Activated naive CD8-positive, alpha-beta T cell treated with anti-CD3 and anti-CD28 coated beads, Interleukin-2, amount 50 U/mL, for 24 hours (primary cell): Measurements from ENCODE around the gene FXYD2.
"Not testable (repeated sequence)": the region's sequence is repeated elsewhere in the genome, so short reads cannot be mapped to it uniquely, and the experiment has no call there.

Experiments
- ATAC-seq: fragments of 150-1000 bp; cut with Tn5 transposase; one replicate; pipeline ENCODE4 v1.10.0; 2021
- DNase-seq: peaks from one replicate; pipeline ENCODE4 v3.0.0; 2021
- H3K27ac Mint-ChIP-seq: one replicate; pipeline ENCODE4 v1.8.0; 2021; ENCODE audit warnings: mild to moderate bottlenecking, mixed read lengths
- H3K27me3 Mint-ChIP-seq: one replicate; pipeline ENCODE4 v1.8.0; 2021; ENCODE audit warnings: mixed read lengths
- H3K36me3 Mint-ChIP-seq: one replicate; pipeline ENCODE4 v1.8.0; 2021; ENCODE audit warnings: low read depth, mixed read lengths
- H3K4me1 Mint-ChIP-seq: one replicate; pipeline ENCODE4 v1.8.0; 2021; ENCODE audit warnings: mixed read lengths
- H3K4me3 Mint-ChIP-seq: one replicate; pipeline ENCODE4 v1.8.0; 2021; ENCODE audit warnings: mild to moderate bottlenecking, moderate library complexity, mixed read lengths
- H3K9me3 Mint-ChIP-seq: one replicate; pipeline ENCODE4 v1.8.0; 2021; ENCODE audit warnings: mixed read lengths

Gene FXYD2

GRCh38 chr11:117814204-117814765 is 10.3 kb downstream of the FXYD2 start:
- H3K27me3 Mint-ChIP-seq, result peaks cover 3% of the 10 kb centered on the region
- H3K9me3 Mint-ChIP-seq, result no peaks in the 10 kb centered on the region
- peak overlapping the region; percentile 99 for H3K27ac Mint-ChIP-seq
- peak overlapping the region; percentile 72 for H3K4me3 Mint-ChIP-seq
- DNase-seq (no peak), ATAC-seq (no peak)
- H3K4me1 Mint-ChIP-seq, result peaks cover 63% of the 10 kb centered on the region
- peaks cover 5% of the 10 kb centered on the region for H3K36me3 Mint-ChIP-seq

- H3K27me3 Mint-ChIP-seq, DNase-seq, H3K9me3 Mint-ChIP-seq, H3K4me3 Mint-ChIP-seq, ATAC-seq, H3K36me3 Mint-ChIP-seq: not testable (repeated sequence)
- H3K27ac Mint-ChIP-seq, result peak overlapping the region; percentile 55
- H3K4me1 Mint-ChIP-seq, result peaks cover 34% of the 10 kb centered on the region
These were observed 14.5 kb downstream of the FXYD2 start for GRCh38 chr11:117810056-117810451.

- peak; percentile 94 for ATAC-seq
- Mint-ChIP-seq H3K4me3 (no peak overlapping the region), H3K27me3 (peaks cover 3% of the 10 kb centered on the region), H3K36me3 (no peaks in the 10 kb centered on the region), H3K27ac (peak overlapping the region; percentile 55), H3K9me3 (no peaks in the 10 kb centered on the region), H3K4me1 (peaks cover 28% of the 10 kb centered on the region)
- DNase-seq, result peak; percentile 63
These were observed 15.1 kb downstream of the FXYD2 start for GRCh38 chr11:117809236-117810055.

- no peaks in the 10 kb centered on the region for H3K36me3 Mint-ChIP-seq
- no peak overlapping the region for H3K27ac Mint-ChIP-seq
- no peaks in the 10 kb centered on the region for H3K9me3 Mint-ChIP-seq
- peaks cover 21% of the 10 kb centered on the region for H3K4me1 Mint-ChIP-seq
- no peak overlapping the region for H3K4me3 Mint-ChIP-seq
- peaks cover 3% of the 10 kb centered on the region for H3K27me3 Mint-ChIP-seq
- no peak for ATAC-seq
- no peak for DNase-seq
These were observed 15.8 kb downstream of the FXYD2 start for GRCh38 chr11:117808784-117809183.

- Mint-ChIP-seq H3K4me3 (no peak overlapping the region), H3K27ac (no peak overlapping the region), H3K9me3 (no peaks in the 10 kb centered on the region), H3K36me3 (no peaks in the 10 kb centered on the region), H3K27me3 (peaks cover 3% of the 10 kb centered on the region), H3K4me1 (peaks cover 15% of the 10 kb centered on the region)
- DNase-seq (peak; percentile 87), ATAC-seq (no peak)
These were observed 16.8 kb downstream of the FXYD2 start for GRCh38 chr11:117807482-117808327.

- DNase-seq (no peak), ATAC-seq (no peak)
- Mint-ChIP-seq H3K27ac (no peak overlapping the region), H3K27me3 (peaks cover 3% of the 10 kb centered on the region), H3K9me3 (no peaks in the 10 kb centered on the region), H3K4me3 (no peak overlapping the region), H3K4me1 (peaks cover 15% of the 10 kb centered on the region), H3K36me3 (no peaks in the 10 kb centered on the region)
These were observed 17.7 kb downstream of the FXYD2 start for GRCh38 chr11:117806846-117807245.

GRCh38 chr11:117805045-117805444 is 19.5 kb downstream of the FXYD2 start:
- no peaks in the 10 kb centered on the region for H3K9me3 Mint-ChIP-seq
- no peak overlapping the region for H3K4me3 Mint-ChIP-seq
- H3K36me3 Mint-ChIP-seq, result no peaks in the 10 kb centered on the region
- H3K27me3 Mint-ChIP-seq, result peaks cover 3% of the 10 kb centered on the region
- ATAC-seq, result no peak
- peaks cover 15% of the 10 kb centered on the region for H3K4me1 Mint-ChIP-seq
- no peak for DNase-seq
- no peak overlapping the region for H3K27ac Mint-ChIP-seq

GRCh38 chr11:117803896-117804295 is 20.6 kb downstream of the FXYD2 start:
- peaks cover 5% of the 10 kb centered on the region for H3K27me3 Mint-ChIP-seq
- H3K4me1 Mint-ChIP-seq, result peaks cover 6% of the 10 kb centered on the region
- no peaks in the 10 kb centered on the region for H3K9me3 Mint-ChIP-seq
- no peaks in the 10 kb centered on the region for H3K36me3 Mint-ChIP-seq
- no peak for DNase-seq
- H3K27ac Mint-ChIP-seq, result no peak overlapping the region
- no peak for ATAC-seq
- no peak overlapping the region for H3K4me3 Mint-ChIP-seq

GRCh38 chr11:117799634-117800033 is 24.9 kb downstream of the FXYD2 start:
- Mint-ChIP-seq H3K4me3 (no peak overlapping the region), H3K27ac (no peak overlapping the region), H3K27me3 (peaks cover 33% of the 10 kb centered on the region), H3K36me3 (no peaks in the 10 kb centered on the region), H3K4me1 (peaks cover 14% of the 10 kb centered on the region), H3K9me3 (no peaks in the 10 kb centered on the region)
- no peak for DNase-seq
- ATAC-seq, result no peak

GRCh38 chr11:117796872-117797529 is 27.5 kb downstream of the FXYD2 start, which contains the start of gene DSCAML1:
TSS of gene DSCAML1 (minus strand) at chr11:117797216. CDS start at chr11:117797079, 137 bp downstream.
- ATAC-seq (peak; percentile 82), DNase-seq (peak; percentile 52)
- H3K27me3 Mint-ChIP-seq, result peaks cover 57% of the 10 kb centered on the region
- H3K9me3 Mint-ChIP-seq, result no peaks in the 10 kb centered on the region
- peaks cover 14% of the 10 kb centered on the region for H3K4me1 Mint-ChIP-seq
- H3K4me3 Mint-ChIP-seq, result peak within 1 kb of the TSS; percentile 36
- no peaks in the 10 kb centered on the region for H3K36me3 Mint-ChIP-seq
- no peak within 1 kb of the TSS for H3K27ac Mint-ChIP-seq

- no peak overlapping the region for H3K27ac Mint-ChIP-seq
- no peak for DNase-seq
- H3K4me1 Mint-ChIP-seq, result peaks cover 14% of the 10 kb centered on the region
- H3K4me3 Mint-ChIP-seq, result peak overlapping the region; percentile 36
- H3K9me3 Mint-ChIP-seq, result no peaks in the 10 kb centered on the region
- peaks cover 57% of the 10 kb centered on the region for H3K27me3 Mint-ChIP-seq
- ATAC-seq, result no peak
- H3K36me3 Mint-ChIP-seq, result no peaks in the 10 kb centered on the region
These were observed 28.1 kb downstream of the FXYD2 start for GRCh38 chr11:117796456-117796871.

- Mint-ChIP-seq H3K4me1 (peaks cover 14% of the 10 kb centered on the region), H3K4me3 (peak overlapping the region; percentile 36), H3K27me3 (peaks cover 58% of the 10 kb centered on the region), H3K27ac (no peak overlapping the region), H3K36me3 (no peaks in the 10 kb centered on the region), H3K9me3 (no peaks in the 10 kb centered on the region)
- ATAC-seq (no peak), DNase-seq (no peak)
These were observed 28.7 kb downstream of the FXYD2 start for GRCh38 chr11:117795638-117796455.

GRCh38 chr11:117794772-117795629 is 29.5 kb downstream of the FXYD2 start:
- ATAC-seq, result no peak
- Mint-ChIP-seq H3K27ac (no peak overlapping the region), H3K4me1 (peaks cover 14% of the 10 kb centered on the region), H3K27me3 (peaks cover 63% of the 10 kb centered on the region), H3K9me3 (no peaks in the 10 kb centered on the region), H3K4me3 (no peak overlapping the region), H3K36me3 (no peaks in the 10 kb centered on the region)
- no peak for DNase-seq
